ENCODE results near the gene EIF4A3. TPM values are rescaled to one million over a fixed set of nuclear protein-coding genes. Genes with fewer than 3 reads are reported as not detected.

EIF4A3 gene
- total RNA-seq, 4 donors from 2014 or later: 34.5 to 69.0 (median 59.2) TPM

DNA sequence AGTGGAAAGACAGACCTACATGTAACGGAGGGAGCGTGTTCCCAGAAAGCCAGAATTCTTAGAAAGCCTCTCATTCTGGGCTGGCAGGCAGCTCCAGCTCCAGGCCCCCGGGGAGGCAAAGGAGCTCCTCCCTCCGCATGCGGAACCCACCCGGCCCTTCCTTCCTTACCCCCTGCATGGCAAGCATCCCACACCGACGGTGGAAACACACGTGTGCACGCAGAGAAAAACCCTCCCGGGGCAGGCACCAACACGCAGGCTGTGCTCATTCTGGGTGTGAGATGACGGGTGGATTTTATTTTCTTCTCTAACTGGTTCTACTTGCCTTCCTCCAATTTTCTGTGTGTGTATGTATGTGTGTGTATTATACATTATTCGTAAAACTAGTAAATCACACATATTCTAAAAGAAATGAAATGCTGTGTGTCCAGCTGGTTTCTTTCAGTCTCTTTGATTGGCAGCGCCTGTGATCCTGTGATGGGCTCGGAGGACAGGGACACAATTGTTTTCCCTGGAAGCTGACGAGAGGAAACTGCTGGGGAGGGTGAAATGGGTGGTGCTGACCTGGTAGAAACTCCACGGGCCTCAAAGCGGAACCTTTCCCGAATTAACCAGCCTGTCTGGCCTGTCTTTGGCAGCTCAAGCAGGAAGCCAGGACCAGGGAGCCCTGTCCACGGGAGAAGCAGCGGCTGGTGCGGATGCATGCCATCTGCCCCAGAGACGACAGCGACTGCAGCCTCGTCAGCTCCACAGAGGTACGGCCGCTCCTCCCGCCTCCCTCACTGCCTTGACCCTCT lies 45.1 kb upstream of the EIF4A3 start:
- peaks cover 0 to 32% (median 4%) of the 10 kb centered on the region in 4 donors for H3K4me1 ChIP-seq
- TF ChIP-seq, protein P1, sequence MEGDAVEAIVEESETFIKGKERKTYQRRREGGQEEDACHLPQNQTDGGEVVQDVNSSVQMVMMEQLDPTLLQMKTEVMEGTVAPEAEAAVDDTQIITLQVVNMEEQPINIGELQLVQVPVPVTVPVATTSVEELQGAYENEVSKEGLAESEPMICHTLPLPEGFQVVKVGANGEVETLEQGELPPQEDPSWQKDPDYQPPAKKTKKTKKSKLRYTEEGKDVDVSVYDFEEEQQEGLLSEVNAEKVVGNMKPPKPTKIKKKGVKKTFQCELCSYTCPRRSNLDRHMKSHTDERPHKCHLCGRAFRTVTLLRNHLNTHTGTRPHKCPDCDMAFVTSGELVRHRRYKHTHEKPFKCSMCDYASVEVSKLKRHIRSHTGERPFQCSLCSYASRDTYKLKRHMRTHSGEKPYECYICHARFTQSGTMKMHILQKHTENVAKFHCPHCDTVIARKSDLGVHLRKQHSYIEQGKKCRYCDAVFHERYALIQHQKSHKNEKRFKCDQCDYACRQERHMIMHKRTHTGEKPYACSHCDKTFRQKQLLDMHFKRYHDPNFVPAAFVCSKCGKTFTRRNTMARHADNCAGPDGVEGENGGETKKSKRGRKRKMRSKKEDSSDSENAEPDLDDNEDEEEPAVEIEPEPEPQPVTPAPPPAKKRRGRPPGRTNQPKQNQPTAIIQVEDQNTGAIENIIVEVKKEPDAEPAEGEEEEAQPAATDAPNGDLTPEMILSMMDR (IDR thresholded peaks at IDR 0.05): no peak
- TF ChIP-seq EP300 (IDR thresholded peaks at IDR 0.05) (peak in 1 of 2 donors; percentile 29), POLR2A (IDR thresholded peaks at IDR 0.05) (no peak)
- H3K27me3 ChIP-seq: no peaks in the 10 kb centered on the region
- DNase-seq (ENCODE audit: low spot score in 2 of 2): no peak
- no peaks in the 10 kb centered on the region for H3K9me3 ChIP-seq
- H3K27ac ChIP-seq: peak overlapping the region in 1 of 4 donors; percentile 43
- WGBS, 2 donors: 32% methylated on average over 27 to 29 of the region's 29 CpGs
- no peaks in the 10 kb centered on the region for H3K36me3 ChIP-seq
- peak overlapping the region in 1 of 4 donors; percentile 13 for H3K4me3 ChIP-seq

DNA sequence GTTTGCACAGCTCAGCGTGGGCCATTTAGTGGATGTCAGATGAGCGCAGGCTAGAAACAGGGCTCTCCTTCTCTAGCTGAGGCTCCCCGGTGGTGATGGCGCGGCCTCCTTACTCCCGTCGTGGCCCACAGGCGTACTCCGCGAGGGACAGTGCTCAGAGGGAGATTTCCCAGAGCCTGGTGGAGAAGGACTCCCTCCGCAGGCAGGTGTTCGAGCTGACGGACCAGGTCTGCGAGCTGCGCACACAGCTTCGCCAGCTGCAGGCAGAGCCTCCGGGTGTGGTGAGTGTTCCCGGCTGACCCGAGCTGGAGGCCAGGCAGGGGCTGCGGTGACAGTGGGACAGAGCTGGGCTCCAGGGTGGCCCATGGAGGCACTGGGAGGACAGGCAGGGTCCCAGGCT lies 44.3 kb upstream of the EIF4A3 start:
- Histone ChIP-seq H3K4me3 (no peak overlapping the region), H3K9me3 (no peaks in the 10 kb centered on the region), H3K36me3 (no peaks in the 10 kb centered on the region), H3K27ac (peak overlapping the region in 1 of 4 donors; percentile 43), H3K27me3 (no peaks in the 10 kb centered on the region), H3K4me1 (peaks cover 0 to 34% (median 4%) of the 10 kb centered on the region in 4 donors)
- 66 to 86% methylated on average over 12 to 15 of the region's 20 CpGs for WGBS, 2 donors
- no peak for DNase-seq (ENCODE audit: low spot score in 2 of 2)
- TF ChIP-seq POLR2A (IDR thresholded peaks at IDR 0.05): no peak
- no peak for TF ChIP-seq EP300 (IDR thresholded peaks at IDR 0.05)
- TF ChIP-seq, protein P1 (IDR thresholded peaks at IDR 0.05): no peak

DNA sequence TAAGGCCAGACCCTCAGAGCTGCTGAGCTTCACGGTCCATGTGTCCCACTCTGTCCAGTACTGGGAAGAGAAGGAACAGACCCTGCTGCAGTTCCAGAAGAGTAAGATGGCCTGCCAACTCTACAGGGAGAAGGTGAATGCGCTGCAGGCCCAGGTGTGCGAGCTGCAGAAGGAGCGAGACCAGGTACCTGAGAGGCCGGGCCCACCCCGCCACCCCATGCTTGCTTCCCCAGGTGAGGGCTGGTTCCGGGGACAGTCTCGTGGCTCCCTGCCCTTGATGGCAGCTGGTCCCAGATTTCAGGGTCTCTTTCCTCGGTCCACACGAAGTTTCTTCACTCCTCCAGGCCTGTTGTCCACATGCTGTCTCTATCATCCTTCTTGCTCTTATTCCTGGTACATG lies 43.8 kb upstream of the EIF4A3 start:
- H3K27ac ChIP-seq: no peak overlapping the region
- no peaks in the 10 kb centered on the region for H3K36me3 ChIP-seq
- H3K27me3 ChIP-seq: no peaks in the 10 kb centered on the region
- WGBS, 2 donors: 92 to 93% methylated on average over 10 of the region's 10 CpGs
- peaks cover 0 to 34% (median 4%) of the 10 kb centered on the region in 4 donors for H3K4me1 ChIP-seq
- TF ChIP-seq, protein P1 (IDR thresholded peaks at IDR 0.05): no peak
- TF ChIP-seq POLR2A (IDR thresholded peaks at IDR 0.05): no peak
- no peak for TF ChIP-seq EP300 (IDR thresholded peaks at IDR 0.05)
- H3K9me3 ChIP-seq: no peaks in the 10 kb centered on the region
- no peak overlapping the region for H3K4me3 ChIP-seq
- no peak for DNase-seq (ENCODE audit: low spot score in 2 of 2)

DNA sequence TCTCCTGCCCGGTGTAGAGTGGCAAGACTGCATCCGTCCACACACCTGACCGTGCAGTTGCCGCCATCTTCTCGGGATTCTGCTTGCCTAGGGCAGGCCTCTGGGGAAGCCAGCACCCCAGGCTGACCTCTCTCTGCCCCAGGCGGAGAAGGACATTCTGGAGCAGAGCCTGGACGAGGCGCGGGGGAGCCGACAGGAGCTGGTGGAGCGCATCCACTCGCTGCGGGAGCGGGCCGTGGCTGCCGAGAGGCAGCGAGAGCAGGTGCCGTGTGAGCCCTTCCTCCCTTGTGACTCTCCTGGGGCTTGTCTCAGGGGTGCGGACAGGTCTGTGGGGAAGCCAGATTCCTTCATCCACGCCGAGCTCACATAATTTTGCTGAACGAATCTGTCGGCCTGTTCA lies 42.7 kb upstream of the EIF4A3 start:
- TF ChIP-seq, protein P1 (IDR thresholded peaks at IDR 0.05): no peak
- TF ChIP-seq POLR2A (IDR thresholded peaks at IDR 0.05): no peak
- no peak for TF ChIP-seq EP300 (IDR thresholded peaks at IDR 0.05)
- Histone ChIP-seq H3K9me3 (no peaks in the 10 kb centered on the region), H3K4me1 (peaks cover 0 to 34% (median 4%) of the 10 kb centered on the region in 4 donors), H3K27me3 (no peaks in the 10 kb centered on the region), H3K36me3 (no peaks in the 10 kb centered on the region), H3K4me3 (no peak overlapping the region), H3K27ac (no peak overlapping the region)
- DNase-seq (ENCODE audit: low spot score in 2 of 2): no peak
- WGBS, 2 donors: 88 to 93% methylated on average over 19 to 20 of the region's 23 CpGs

DNA sequence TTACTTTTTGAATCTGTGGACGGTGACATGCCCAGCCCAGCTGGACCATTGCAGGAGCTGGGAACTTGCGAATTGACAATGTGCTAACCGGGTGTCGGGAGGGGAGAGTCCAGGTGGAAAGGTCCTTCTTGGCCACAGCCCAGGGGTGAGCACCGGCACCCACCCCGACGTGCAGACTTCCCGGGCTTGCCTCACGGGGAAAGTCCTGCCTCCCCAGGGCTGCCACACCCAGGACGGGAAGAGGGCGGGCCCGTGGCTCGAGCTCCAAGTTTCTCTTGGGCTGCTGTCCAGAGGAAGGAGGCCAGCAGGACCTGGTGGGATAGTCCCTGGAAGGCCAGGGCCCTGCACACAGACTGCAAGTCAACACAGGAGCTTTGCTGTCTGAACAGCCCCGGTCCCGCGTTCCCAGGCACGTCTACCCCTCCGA lies 40.6 kb upstream of the EIF4A3 start:
- WGBS, 2 donors: 61% methylated on average over 18 of the region's 18 CpGs
- Histone ChIP-seq H3K9me3 (no peaks in the 10 kb centered on the region), H3K36me3 (no peaks in the 10 kb centered on the region), H3K27me3 (no peaks in the 10 kb centered on the region), H3K4me3 (peak overlapping the region in 1 of 4 donors; percentile 18), H3K27ac (no peak overlapping the region), H3K4me1 (peaks cover 0 to 31% (median 4%) of the 10 kb centered on the region in 4 donors)
- DNase-seq (ENCODE audit: low spot score in 2 of 2): peak in 1 of 2 donors; percentile 20
- TF ChIP-seq, protein P1 (IDR thresholded peaks at IDR 0.05): no peak
- TF ChIP-seq POLR2A (IDR thresholded peaks at IDR 0.05): no peak
- TF ChIP-seq EP300 (IDR thresholded peaks at IDR 0.05): no peak

Measured in tibial nerve (tissue), 4 donors.